Effector memory CD4-positive, alpha-beta T cell (primary cell): Measurements from ENCODE around the gene CLRN3.

Experiments used
- DNase-seq, 3 donors: peaks; one replicate each; pipeline ENCODE4 v3.0.0-alpha.2; 2020
- H3K27ac ChIP-seq: 2 replicates; pipeline ENCODE4 v1.7.0; 2013; ENCODE audit warnings: mild to moderate bottlenecking, low read length, moderate library complexity; ENCODE audit not compliant: insufficient read depth, poor library complexity, severe bottlenecking
- H3K27me3 ChIP-seq: replicated peaks from 2 replicates; pipeline ENCODE4 v1.7.0; 2013; ENCODE audit warnings: mild to moderate bottlenecking, low read length; ENCODE audit not compliant: insufficient read depth, control insufficient read depth, poor library complexity, severe bottlenecking
- H3K36me3 ChIP-seq: 2 replicates; pipeline ENCODE4 v1.7.0; 2013; ENCODE audit warnings: mild to moderate bottlenecking, low read length, moderate library complexity; ENCODE audit not compliant: control insufficient read depth, insufficient read depth
- H3K4me1 ChIP-seq: 2 replicates; pipeline ENCODE4 v1.7.0; 2013; ENCODE audit warnings: low read length, mild to moderate bottlenecking; ENCODE audit not compliant: control insufficient read depth, insufficient read depth, poor library complexity, severe bottlenecking
- H3K4me3 ChIP-seq: 2 replicates; pipeline ENCODE4 v1.7.0; 2013; ENCODE audit warnings: low read length, low read depth, mild to moderate bottlenecking; ENCODE audit not compliant: insufficient read depth, poor library complexity, severe bottlenecking
- H3K9me3 ChIP-seq: 2 replicates; pipeline ENCODE4 v1.7.0; 2013; ENCODE audit warnings: mild to moderate bottlenecking, low read length, moderate library complexity; ENCODE audit not compliant: control insufficient read depth

The CLRN3 gene

DNA sequence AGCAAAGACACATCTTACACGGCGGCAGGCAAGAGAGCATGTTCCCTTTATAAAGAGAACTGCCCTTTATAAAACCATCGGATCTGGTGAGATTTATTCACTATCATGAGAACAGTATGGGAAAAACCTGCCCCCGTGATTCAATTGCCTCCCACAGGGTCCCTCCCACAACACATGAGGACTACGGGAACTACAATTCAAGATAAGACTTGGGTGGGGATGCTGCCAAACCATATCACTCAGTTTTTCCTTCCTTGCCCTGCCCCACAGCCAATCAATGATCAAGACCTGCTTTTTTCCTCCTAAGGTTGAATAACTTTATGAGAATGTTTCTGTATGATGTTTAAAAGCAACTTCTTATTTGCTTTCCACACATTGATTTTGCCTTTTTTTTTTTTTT is 11.0 kb upstream of the CLRN3 start:
- H3K27me3 ChIP-seq, result peaks cover 9% of the 10 kb centered on the region
- no peak overlapping the region for H3K4me3 ChIP-seq
- H3K36me3 ChIP-seq, result no peaks in the 10 kb centered on the region
- no peak for DNase-seq
- no peaks in the 10 kb centered on the region for H3K9me3 ChIP-seq
- H3K4me1 ChIP-seq, result peaks cover 4% of the 10 kb centered on the region
- H3K27ac ChIP-seq, result no peak overlapping the region

DNA sequence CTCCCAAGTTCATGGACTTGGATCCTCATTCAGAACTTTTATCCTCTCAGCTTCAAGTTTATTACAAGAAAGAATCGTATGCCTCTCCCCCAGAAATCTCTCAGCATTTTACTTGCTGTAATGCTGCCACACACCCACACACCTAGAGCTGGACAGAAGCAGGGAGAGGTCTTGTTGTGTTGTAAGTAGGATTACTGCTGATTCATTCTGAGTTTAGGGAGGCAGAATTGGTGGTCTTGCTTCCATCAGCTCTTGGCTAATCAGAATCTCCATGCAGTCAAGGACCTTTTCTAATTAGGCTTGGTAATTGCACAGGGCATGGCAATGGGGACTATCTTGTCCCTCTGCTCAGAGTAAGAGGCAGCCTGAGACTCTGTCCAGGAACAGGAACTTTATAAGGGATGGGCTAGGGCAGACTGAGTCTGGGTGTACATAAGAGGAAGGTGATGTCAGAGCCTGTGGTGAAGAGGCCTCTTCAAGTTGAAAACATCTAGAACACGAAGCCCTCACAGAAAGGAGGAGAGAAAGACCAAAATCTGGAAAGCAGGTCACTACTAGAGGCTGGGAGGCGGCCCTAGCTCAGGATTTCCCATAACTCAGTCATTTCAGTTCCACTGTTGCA is 7.1 kb upstream of the CLRN3 start:
- H3K27me3 ChIP-seq, result no peaks in the 10 kb centered on the region

DNA sequence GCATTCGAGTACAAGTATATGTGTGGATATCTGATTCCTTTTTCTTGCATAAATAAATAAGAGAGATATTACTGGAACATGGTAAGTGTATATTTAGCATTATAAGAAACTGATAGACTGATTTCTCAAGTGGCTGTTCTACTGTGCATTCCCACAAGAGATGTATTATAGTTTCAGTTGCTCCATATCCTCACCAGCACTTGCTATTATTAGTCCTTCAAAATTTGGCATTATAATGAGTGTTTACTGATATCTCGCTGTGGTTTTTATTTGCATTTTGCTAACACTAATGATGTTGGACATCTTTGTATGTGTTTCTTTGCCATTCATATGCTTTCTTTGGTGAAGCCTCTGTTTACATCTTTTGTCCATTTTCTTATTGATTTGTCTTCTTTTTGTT is 4.4 kb upstream of the CLRN3 start:
- Histone ChIP-seq H3K4me1 (no peaks in the 10 kb centered on the region), H3K27ac (no peak overlapping the region), H3K27me3 (no peaks in the 10 kb centered on the region), H3K4me3 (no peak overlapping the region), H3K9me3 (no peaks in the 10 kb centered on the region), H3K36me3 (no peaks in the 10 kb centered on the region)
- DNase-seq, result no peak

More for the DNA sequence above, 7.1 kb upstream of the CLRN3 start:
- no peaks in the 10 kb centered on the region for H3K36me3 ChIP-seq
- no peak overlapping the region for H3K4me3 ChIP-seq
- H3K4me1 ChIP-seq, result no peaks in the 10 kb centered on the region
- no peak for DNase-seq
- H3K9me3 ChIP-seq, result no peaks in the 10 kb centered on the region
- H3K27ac ChIP-seq, result no peak overlapping the region

DNA sequence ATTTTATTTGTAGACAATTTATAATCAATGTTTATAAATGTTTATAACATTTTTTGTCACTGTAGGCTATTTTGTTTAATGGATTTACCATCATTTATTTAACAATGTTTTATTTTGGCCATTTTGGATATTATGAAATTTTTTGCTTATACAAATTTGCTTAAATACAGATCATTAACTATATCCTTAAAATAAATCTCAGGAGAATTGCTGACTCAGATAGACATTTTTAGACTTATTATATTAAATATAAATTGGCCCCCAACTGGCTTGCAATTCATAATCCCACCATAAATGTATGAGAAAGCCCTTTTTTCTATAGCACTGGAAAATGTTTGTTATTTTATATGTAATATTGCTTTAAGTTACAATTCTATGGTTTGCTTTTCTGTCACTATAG is 3.8 kb upstream of the CLRN3 start:
- H3K9me3 ChIP-seq, result no peaks in the 10 kb centered on the region
- no peaks in the 10 kb centered on the region for H3K4me1 ChIP-seq
- no peak overlapping the region for H3K27ac ChIP-seq
- no peak overlapping the region for H3K4me3 ChIP-seq
- H3K36me3 ChIP-seq, result no peaks in the 10 kb centered on the region
- no peaks in the 10 kb centered on the region for H3K27me3 ChIP-seq
- no peak for DNase-seq

DNA sequence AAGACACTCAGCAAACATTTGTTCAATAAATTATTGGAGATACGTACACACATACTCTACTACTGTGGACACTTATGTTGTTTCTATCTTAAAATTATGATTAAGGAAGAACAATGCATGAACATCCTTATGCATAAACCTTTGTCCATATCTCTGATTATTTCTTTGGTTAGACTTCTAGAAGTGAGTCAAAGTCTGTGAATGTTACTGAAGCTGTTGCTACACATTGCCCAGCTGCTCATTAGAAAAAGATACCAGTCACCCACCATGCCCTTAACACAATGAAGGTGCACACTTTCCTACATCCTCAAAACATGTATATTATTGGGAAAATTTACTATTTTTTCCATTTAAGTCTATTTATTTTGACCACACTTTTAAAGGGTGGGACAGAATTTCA is 1.4 kb upstream of the CLRN3 start:
- Histone ChIP-seq H3K4me1 (no peaks in the 10 kb centered on the region), H3K27me3 (no peaks in the 10 kb centered on the region), H3K27ac (no peak overlapping the region), H3K36me3 (no peaks in the 10 kb centered on the region), H3K9me3 (no peaks in the 10 kb centered on the region), H3K4me3 (no peak overlapping the region)
- DNase-seq, result no peak

DNA sequence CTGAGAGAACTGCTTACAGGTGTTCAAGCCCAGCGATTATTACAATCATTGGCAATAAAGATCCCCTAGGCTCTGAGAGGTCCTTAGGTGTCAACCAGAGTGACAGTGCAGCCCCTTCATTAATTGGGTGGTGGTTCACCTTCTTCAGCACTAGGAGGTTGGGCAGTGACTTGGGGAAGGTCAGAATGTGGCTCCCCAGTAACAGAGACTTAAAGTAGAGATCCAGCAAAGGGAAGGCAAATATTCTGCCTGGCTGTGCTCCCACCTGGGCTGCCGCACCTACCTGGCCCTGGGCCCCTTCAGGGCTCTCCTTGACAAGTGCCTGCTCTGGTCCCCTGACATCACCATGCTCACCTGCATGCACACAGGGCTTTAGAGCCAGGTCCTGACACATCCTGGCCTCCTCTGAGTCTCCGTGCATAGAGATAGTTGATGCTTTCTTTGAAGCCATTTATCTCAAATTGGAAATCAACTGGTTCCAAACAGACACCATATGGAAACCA is 1.9 kb downstream of the CLRN3 start:
- Histone ChIP-seq H3K4me1 (no peaks in the 10 kb centered on the region), H3K9me3 (no peaks in the 10 kb centered on the region), H3K4me3 (no peak overlapping the region), H3K27ac (no peak overlapping the region), H3K27me3 (no peaks in the 10 kb centered on the region), H3K36me3 (no peaks in the 10 kb centered on the region)
- DNase-seq, result no peak

DNA sequence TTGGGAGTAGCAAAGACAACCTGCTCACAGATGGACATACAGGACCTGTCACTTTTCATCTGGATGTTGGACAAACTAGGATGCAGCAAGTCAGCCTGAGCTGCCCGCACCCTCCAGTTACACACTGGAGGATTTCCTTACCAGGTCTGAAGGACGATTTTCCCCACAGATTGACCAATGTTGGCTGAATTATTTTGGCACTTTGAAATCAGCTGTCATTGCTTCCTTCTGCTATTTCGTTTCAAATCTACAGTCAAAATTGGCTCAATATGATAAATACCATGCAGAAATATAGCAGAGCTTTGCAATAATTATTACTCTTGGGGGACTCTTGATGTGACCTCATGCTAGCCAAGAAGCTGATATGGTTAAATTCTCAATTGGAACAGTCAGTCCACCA is 2.5 kb downstream of the CLRN3 start:
- H3K27ac ChIP-seq, result no peak overlapping the region
- no peaks in the 10 kb centered on the region for H3K4me1 ChIP-seq
- H3K36me3 ChIP-seq, result no peaks in the 10 kb centered on the region
- DNase-seq, result no peak
- H3K4me3 ChIP-seq, result no peak overlapping the region
- H3K9me3 ChIP-seq, result no peaks in the 10 kb centered on the region
- H3K27me3 ChIP-seq, result no peaks in the 10 kb centered on the region

DNA sequence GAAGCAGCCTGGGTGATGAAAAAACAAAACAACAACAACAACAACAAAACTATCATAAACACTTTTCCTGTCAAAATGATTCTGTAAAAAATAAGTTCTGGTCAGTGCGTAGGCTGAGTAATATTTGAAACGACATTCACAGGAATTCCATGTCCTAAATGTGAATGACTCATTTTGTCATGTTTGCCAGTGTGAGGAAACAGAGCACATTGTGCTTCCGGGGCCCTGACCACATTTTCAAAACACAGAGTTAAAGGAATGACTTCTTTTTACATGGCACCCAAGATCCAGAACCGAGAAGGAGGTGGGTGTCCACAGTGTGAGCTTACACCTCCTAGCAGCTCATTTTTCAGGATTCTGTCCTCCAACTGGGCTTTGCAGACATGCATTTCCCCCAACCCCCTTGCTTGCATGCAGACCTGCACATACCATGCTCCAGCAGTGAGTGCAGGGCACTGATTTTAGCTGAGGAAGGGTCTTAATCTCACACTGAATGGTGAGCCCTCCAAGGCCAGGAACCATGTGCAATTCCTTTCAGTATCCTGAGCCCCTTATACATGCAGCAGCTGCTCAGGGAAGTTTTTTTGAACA is 3.0 kb downstream of the CLRN3 start:
- no peak overlapping the region for H3K4me3 ChIP-seq
- no peak overlapping the region for H3K27ac ChIP-seq
- H3K4me1 ChIP-seq, result no peaks in the 10 kb centered on the region
- H3K9me3 ChIP-seq, result no peaks in the 10 kb centered on the region
- DNase-seq, result no peak
- no peaks in the 10 kb centered on the region for H3K27me3 ChIP-seq
- no peaks in the 10 kb centered on the region for H3K36me3 ChIP-seq

DNA sequence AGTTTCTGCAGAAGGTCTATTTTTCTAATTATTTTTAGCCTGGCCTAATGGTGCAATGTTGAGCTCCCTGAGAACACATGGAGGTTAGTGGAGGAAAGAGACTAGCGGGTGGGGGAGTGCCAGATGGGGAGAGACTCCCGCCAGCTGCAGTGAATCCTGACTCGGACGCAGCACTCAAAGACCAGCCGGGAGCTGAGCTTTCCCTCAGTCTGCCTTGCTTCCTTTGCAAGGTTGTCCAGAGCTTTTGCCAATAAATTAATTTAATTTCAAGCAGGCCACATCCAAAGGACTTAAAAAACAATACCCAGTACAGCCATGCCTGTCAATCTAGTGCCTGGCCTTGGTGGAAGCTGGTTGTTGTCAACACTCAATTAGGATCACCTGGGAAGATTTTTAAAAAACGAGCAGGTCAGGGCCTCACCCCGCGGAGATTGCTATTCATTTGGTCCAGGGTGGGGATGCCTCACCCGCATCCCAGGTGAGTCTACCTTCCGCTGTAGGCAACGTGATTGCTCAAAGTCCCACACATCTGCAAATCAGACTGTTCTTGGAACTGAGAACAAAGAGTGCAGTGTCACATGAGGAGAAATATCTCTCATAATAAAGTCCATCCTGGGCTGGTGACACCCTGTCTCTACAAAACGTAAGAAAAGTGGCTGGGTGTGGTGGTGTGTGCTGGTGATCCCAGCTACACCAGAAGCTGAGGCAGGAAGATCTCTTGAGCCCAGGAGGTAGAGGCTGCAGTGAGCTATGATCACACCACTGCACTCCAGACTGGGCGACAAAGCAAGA is 4.0 kb downstream of the CLRN3 start:
- no peaks in the 10 kb centered on the region for H3K9me3 ChIP-seq
- no peaks in the 10 kb centered on the region for H3K36me3 ChIP-seq
- DNase-seq, result no peak
- no peak overlapping the region for H3K27ac ChIP-seq
- H3K4me1 ChIP-seq, result no peaks in the 10 kb centered on the region
- no peak overlapping the region for H3K4me3 ChIP-seq
- H3K27me3 ChIP-seq, result no peaks in the 10 kb centered on the region
